HepG2 (cell line): ENCODE results near the gene TUBB4B. TPM values are rescaled to one million over a fixed set of nuclear protein-coding genes. Genes with fewer than 3 reads are reported as not detected.
A peak's percentile ranks its signal among the peaks of the same experiment; 100 is the strongest.

Experiments used
- ATF2 ChIP-seq: sonication (generic); formaldehyde crosslinking; IDR thresholded peaks from 2 replicates; pipeline ENCODE4 v1.4.0; 2020; ENCODE audit warnings: missing genetic modification reagents
- EED ChIP-seq: sonication (generic); formaldehyde crosslinking; IDR thresholded peaks from 2 replicates; pipeline ENCODE4 v1.5.0; 2020; ENCODE audit warnings: mild to moderate bottlenecking, missing genetic modification reagents
- GFI1 ChIP-seq: sonication (generic); formaldehyde crosslinking; IDR thresholded peaks from 2 replicates; pipeline ENCODE4 v1.5.0; 2020; ENCODE audit warnings: missing genetic modification reagents, mild to moderate bottlenecking, borderline replicate concordance
- JUNB ChIP-seq: sonication (generic); formaldehyde crosslinking; IDR thresholded peaks from 2 replicates; pipeline ENCODE4 v1.8.0; 2022; ENCODE audit warnings: missing genetic modification reagents, mild to moderate bottlenecking, borderline replicate concordance
- RAD21 ChIP-seq: fragments of 450-650 bp; formaldehyde crosslinking; IDR thresholded peaks from 2 replicates; pipeline ENCODE4 v1.5.0; 2020; ENCODE audit warnings: mild to moderate bottlenecking
- REST ChIP-seq, 2 experiments: IDR thresholded peaks; 2 replicates each; pipeline ENCODE4 v1.6.1; 2011 to 2012; ENCODE audit warnings: low read length in 2 of 2, borderline replicate concordance in 1 of 2, low read depth in 1 of 2, mild to moderate bottlenecking in 1 of 2, moderate library complexity in 1 of 2
- SNAPC4 ChIP-seq: sonication (generic); formaldehyde crosslinking; IDR thresholded peaks from 2 replicates; pipeline ENCODE4 v1.4.0; 2020; ENCODE audit warnings: mild to moderate bottlenecking, missing genetic modification reagents
- TEF ChIP-seq: sonication (generic); formaldehyde crosslinking; IDR thresholded peaks from 2 replicates; pipeline ENCODE4 v1.5.0; 2020; ENCODE audit warnings: missing genetic modification reagents
- YY1 ChIP-seq: IDR thresholded peaks from 2 replicates; pipeline ENCODE4 v1.6.1; 2011; ENCODE audit warnings: low read length, low read depth, moderate library complexity, mild to moderate bottlenecking; ENCODE audit not compliant: insufficient read depth, insufficient replicate concordance
- ZNF615 ChIP-seq: sonication (generic); formaldehyde crosslinking; IDR thresholded peaks from 2 replicates; pipeline ENCODE4 v1.5.0; 2020; ENCODE audit warnings: mild to moderate bottlenecking, missing genetic modification reagents, borderline replicate concordance
- polyA plus RNA-seq, 8 experiments: library from polyadenylated mRNA; depleted of rRNA in 3 of 8; stranded (reverse) in 7 of 8; unstranded in 1 of 8; fragments of >200 nt; fragmentation: Illumina TruSeq in 4 of 8; extraction: Trizol in 4 of 8; gene quantifications; 2 replicates each; pipeline versions ENCODE4 v1.2.1 to v1.2.3, GENCODE V29; 2011 to 2016; ENCODE audit warnings: low read depth in 4 of 8, missing spikeins in 1 of 8, mixed read lengths in 1 of 8; ENCODE audit not compliant: insufficient read depth in 1 of 8
- total RNA-seq, 5 experiments: library from RNA; depleted of rRNA; stranded (reverse); fragments of >200 nt; fragmentation: Illumina TruSeq; extraction: Trizol; gene quantifications; 2 replicates each; pipeline ENCODE4 v1.2.3, GENCODE V29; 2016; ENCODE audit warnings: low read depth in 1 of 5

Gene TUBB4B
- total and polyA plus RNA-seq, 2 of the 13 experiments (the other 11 are each of a cell fraction or from before 2014, with no cell fraction given): 182 to 412 TPM

GRCh38 chr9:137276473-137277328 lies 35.6 kb downstream of the TUBB4B start (continued):
- TF ChIP-seq SNAPC4 (CRISPR knock-in tag): peak; percentile 35; the same call in 1 of the 2 replicates
- no peak for TF ChIP-seq TEF
- no peak for TF ChIP-seq REST (IDR thresholded peaks at IDR 0.05; ENCODE audit: borderline replicate concordance in 1 of 2, low read depth in 1 of 2, low read length in 2 of 2)
- no peak; the same call in 1 of the 2 replicates for TF ChIP-seq ATF2 (CRISPR knock-in tag)
- no peak for TF ChIP-seq RAD21
- no peak for TF ChIP-seq JUNB (CRISPR knock-in tag)
- TF ChIP-seq GFI1 (CRISPR knock-in tag): 0 out of 2 replicates have a peak, but pooled peaks have one; percentile 29
- TF ChIP-seq ZNF615: peak; percentile 64; the same call in 1 of the 2 replicates
- peak; percentile 60; the same call in 1 of the 2 replicates for TF ChIP-seq EED
- no peak for TF ChIP-seq YY1
